Smooth muscle cell (in vitro differentiated cells): Measurements from ENCODE around the gene DERA. TPM values are rescaled to one million over a fixed set of nuclear protein-coding genes. Genes with fewer than 3 reads are reported as not detected.

ENCODE experiments used
- DNase-seq: peaks from one replicate; lab custom pipeline; 2025; ENCODE audit not compliant: unreplicated experiment; lab: John Stamatoyannopoulos, UW
- H2AFZ ChIP-seq: fragments of 200-600 bp; sonication (generic); 2 replicates; pipeline ENCODE4 v1.6.0; 2016; ENCODE audit warnings: antibody characterized with exemption, low read depth, mild to moderate bottlenecking
- H3F3A ChIP-seq: fragments of 200-600 bp; sonication (generic); 2 replicates; pipeline ENCODE4 v1.6.0; 2017; ENCODE audit warnings: antibody characterized with exemption, low read depth
- H3K27ac ChIP-seq: fragments of 200-600 bp; sonication (generic); 2 replicates; pipeline ENCODE4 v1.5.1; 2016; ENCODE audit warnings: low read depth, mild to moderate bottlenecking
- H3K27me3 ChIP-seq: fragments of 200-600 bp; sonication (generic); 2 replicates; pipeline ENCODE4 v1.6.1; 2016; ENCODE audit warnings: low read depth, mild to moderate bottlenecking
- H3K36me3 ChIP-seq: fragments of 200-600 bp; sonication (generic); 2 replicates; pipeline ENCODE4 v1.5.1; 2016; ENCODE audit warnings: low read depth
- H3K4me1 ChIP-seq: fragments of 200-600 bp; sonication (generic); 2 replicates; pipeline ENCODE4 v1.5.1; 2016; ENCODE audit warnings: low read depth
- H3K4me2 ChIP-seq: fragments of 200-600 bp; sonication (generic); 2 replicates; pipeline ENCODE4 v1.6.0; 2016; ENCODE audit warnings: mild to moderate bottlenecking
- H3K4me3 ChIP-seq: fragments of 200-600 bp; sonication (generic); 2 replicates; pipeline ENCODE4 v1.5.1; 2016; ENCODE audit warnings: mild to moderate bottlenecking
- H3K79me2 ChIP-seq: fragments of 200-600 bp; sonication (generic); 2 replicates; pipeline ENCODE4 v1.6.0; 2016; ENCODE audit warnings: low read depth, mild to moderate bottlenecking
- H3K9ac ChIP-seq: fragments of 200-600 bp; sonication (generic); 2 replicates; pipeline ENCODE4 v1.6.0; 2016; ENCODE audit warnings: low read depth
- H3K9me3 ChIP-seq: fragments of 200-600 bp; sonication (generic); replicated peaks from 2 replicates; pipeline ENCODE4 v1.5.1; 2016; ENCODE audit warnings: low read depth
- H4K20me1 ChIP-seq: fragments of 200-600 bp; sonication (generic); 2 replicates; pipeline ENCODE4 v1.6.0; 2016; ENCODE audit warnings: low read depth
- WGBS: methylation state at CpG from one replicate; pipeline ENCODE4 v1.1.7; 2016; ENCODE audit warnings: low lambda C conversion rate; 5-methylcytosine and 5-hydroxymethylcytosine counted together
- polyA plus RNA-seq: library from polyadenylated mRNA; unstranded; fragments of >200 nt; fragmentation: Nextera tagmentation; extraction: Ambion mirVana; gene quantifications from 2 replicates; pipeline ENCODE4 v1.2.1, GENCODE V29; 2016
- total RNA-seq: library from RNA; depleted of rRNA; stranded (reverse); fragments of >200 nt; gene quantifications from 2 replicates; pipeline ENCODE4 v1.2.3, GENCODE V29; 2014
- TF ChIP-seq, protein P1 (sequence below): fragments of 200-600 bp; sonication (generic); IDR thresholded peaks from 2 replicates; pipeline ENCODE4 v1.5.1; 2017; ENCODE audit warnings: borderline replicate concordance, mild to moderate bottlenecking, antibody characterized with exemption; ENCODE audit not compliant: insufficient read depth, poor library complexity, severe bottlenecking

The DERA gene
- total and polyA plus RNA-seq, 2 experiments from 2014 or later: 23.3 to 35.1 TPM

DNA sequence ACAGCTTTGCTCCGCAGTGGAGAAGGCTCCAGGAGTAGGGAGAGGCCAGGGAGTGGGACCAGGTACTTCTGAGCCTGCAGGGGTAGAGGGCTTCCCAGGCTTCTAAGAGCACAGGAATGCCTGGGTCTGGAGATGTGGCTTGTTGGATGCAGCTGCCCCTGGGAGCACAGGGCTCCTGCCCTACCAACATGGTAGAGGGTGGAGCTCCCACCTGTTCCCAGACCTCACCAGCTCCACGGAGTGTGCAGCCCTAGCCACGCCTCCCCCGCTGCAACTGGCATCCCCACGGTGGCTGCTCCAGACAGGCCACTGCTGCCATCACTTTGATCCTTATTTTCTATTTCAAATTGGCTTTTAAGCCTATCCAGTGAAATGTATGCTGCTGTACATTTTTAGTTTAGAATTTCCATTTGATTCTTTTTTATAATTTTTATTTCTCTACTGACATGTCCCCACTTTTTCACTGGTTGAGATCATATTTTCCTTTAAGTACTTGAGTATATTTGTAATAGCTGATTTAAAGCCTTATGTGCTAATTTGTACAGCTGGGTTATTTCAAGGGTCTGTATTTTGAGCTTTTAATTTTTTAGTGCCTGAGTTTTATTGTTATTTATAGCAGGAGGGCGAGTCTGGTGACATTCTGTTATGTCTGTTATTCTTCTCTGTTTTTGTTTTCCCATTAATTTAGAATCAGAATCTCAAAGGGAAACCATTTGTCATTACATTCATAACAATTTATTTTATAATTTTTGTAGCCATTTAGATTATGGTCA is 78.0 kb downstream of the DERA start:
- H3K9me3 ChIP-seq: no peaks in the 10 kb centered on the region
- TF ChIP-seq, protein P1, sequence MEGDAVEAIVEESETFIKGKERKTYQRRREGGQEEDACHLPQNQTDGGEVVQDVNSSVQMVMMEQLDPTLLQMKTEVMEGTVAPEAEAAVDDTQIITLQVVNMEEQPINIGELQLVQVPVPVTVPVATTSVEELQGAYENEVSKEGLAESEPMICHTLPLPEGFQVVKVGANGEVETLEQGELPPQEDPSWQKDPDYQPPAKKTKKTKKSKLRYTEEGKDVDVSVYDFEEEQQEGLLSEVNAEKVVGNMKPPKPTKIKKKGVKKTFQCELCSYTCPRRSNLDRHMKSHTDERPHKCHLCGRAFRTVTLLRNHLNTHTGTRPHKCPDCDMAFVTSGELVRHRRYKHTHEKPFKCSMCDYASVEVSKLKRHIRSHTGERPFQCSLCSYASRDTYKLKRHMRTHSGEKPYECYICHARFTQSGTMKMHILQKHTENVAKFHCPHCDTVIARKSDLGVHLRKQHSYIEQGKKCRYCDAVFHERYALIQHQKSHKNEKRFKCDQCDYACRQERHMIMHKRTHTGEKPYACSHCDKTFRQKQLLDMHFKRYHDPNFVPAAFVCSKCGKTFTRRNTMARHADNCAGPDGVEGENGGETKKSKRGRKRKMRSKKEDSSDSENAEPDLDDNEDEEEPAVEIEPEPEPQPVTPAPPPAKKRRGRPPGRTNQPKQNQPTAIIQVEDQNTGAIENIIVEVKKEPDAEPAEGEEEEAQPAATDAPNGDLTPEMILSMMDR: no peak

DNA sequence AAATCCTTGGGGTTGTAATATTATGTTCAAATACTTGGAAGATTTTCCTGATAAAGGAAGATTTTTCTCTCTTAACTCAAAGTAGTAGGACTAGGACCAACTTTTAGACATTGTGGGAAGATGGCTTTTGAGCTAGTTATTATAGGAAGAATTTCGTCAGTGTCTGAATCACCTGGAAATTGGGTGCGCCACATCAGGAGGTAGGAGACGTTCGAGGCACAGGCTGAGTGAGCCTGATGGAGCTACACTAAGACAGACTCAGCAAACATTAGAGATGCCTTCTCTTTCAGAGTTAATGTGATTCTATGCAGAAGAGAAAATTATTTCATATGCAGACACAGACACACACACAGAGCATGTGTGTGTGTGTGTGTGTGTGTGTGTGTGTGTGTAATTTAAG is 84.7 kb downstream of the DERA start:
- no peaks in the 10 kb centered on the region for H3F3A ChIP-seq
- no peak overlapping the region for H2AFZ ChIP-seq
- DNase-seq: no peak
- no peaks in the 10 kb centered on the region for H4K20me1 ChIP-seq
- TF ChIP-seq, protein P1: no peak
- H3K9ac ChIP-seq: no peak overlapping the region
- no peaks in the 10 kb centered on the region for H3K27me3 ChIP-seq
- 88% methylated on average over 4 of the region's 4 CpGs for WGBS
- no peak overlapping the region for H3K4me3 ChIP-seq
- no peaks in the 10 kb centered on the region for H3K79me2 ChIP-seq
- H3K27ac ChIP-seq: no peak overlapping the region
- no peak overlapping the region for H3K4me2 ChIP-seq
- H3K9me3 ChIP-seq: no peaks in the 10 kb centered on the region
- no peaks in the 10 kb centered on the region for H3K4me1 ChIP-seq
- no peaks in the 10 kb centered on the region for H3K36me3 ChIP-seq

More for the DNA sequence above, 78.0 kb downstream of the DERA start:
- DNase-seq: no peak
- H3K36me3 ChIP-seq: no peaks in the 10 kb centered on the region
- no peaks in the 10 kb centered on the region for H3K4me1 ChIP-seq
- no peaks in the 10 kb centered on the region for H3K79me2 ChIP-seq
- H4K20me1 ChIP-seq: no peaks in the 10 kb centered on the region
- H3K27ac ChIP-seq: no peak overlapping the region
- no peaks in the 10 kb centered on the region for H3F3A ChIP-seq
- H2AFZ ChIP-seq: no peak overlapping the region
- no peak overlapping the region for H3K4me3 ChIP-seq
- no peak overlapping the region for H3K9ac ChIP-seq
- WGBS: 98% methylated on average over 6 of the region's 6 CpGs
- no peaks in the 10 kb centered on the region for H3K27me3 ChIP-seq
- H3K4me2 ChIP-seq: no peak overlapping the region

- H3K36me3 ChIP-seq: no peaks in the 10 kb centered on the region
- no peaks in the 10 kb centered on the region for H3F3A ChIP-seq
- no peak overlapping the region for H3K9ac ChIP-seq
- H3K27me3 ChIP-seq: no peaks in the 10 kb centered on the region
- no peak overlapping the region for H3K27ac ChIP-seq
- no peak overlapping the region for H3K4me2 ChIP-seq
- H3K9me3 ChIP-seq: no peaks in the 10 kb centered on the region
- H3K4me3 ChIP-seq: no peak overlapping the region
- no peak overlapping the region for H2AFZ ChIP-seq
- no peaks in the 10 kb centered on the region for H3K79me2 ChIP-seq
- TF ChIP-seq, protein P1: no peak
- H3K4me1 ChIP-seq: no peaks in the 10 kb centered on the region
- no peak for DNase-seq
- no peaks in the 10 kb centered on the region for H4K20me1 ChIP-seq
- WGBS: 89% methylated on average over 3 of the region's 3 CpGs
Measured at GRCh38 chr12:15996254-15996653, 85.1 kb downstream of the DERA start.

GRCh38 chr12:15996948-15997347 is 85.8 kb downstream of the DERA start:
- H2AFZ ChIP-seq: no peak overlapping the region
- H3K27ac ChIP-seq: no peak overlapping the region
- no peaks in the 10 kb centered on the region for H3K36me3 ChIP-seq
- WGBS: 96% methylated on average over 1 of the region's 1 CpG
- no peaks in the 10 kb centered on the region for H4K20me1 ChIP-seq
- H3K27me3 ChIP-seq: no peaks in the 10 kb centered on the region
- H3F3A ChIP-seq: no peaks in the 10 kb centered on the region
- no peak for DNase-seq
- H3K9me3 ChIP-seq: no peaks in the 10 kb centered on the region
- H3K9ac ChIP-seq: no peak overlapping the region
- H3K79me2 ChIP-seq: no peaks in the 10 kb centered on the region
- H3K4me1 ChIP-seq: no peaks in the 10 kb centered on the region
- TF ChIP-seq, protein P1: no peak
- no peak overlapping the region for H3K4me3 ChIP-seq
- no peak overlapping the region for H3K4me2 ChIP-seq
